GM12801 (cell line): ENCODE data around the gene PEPD.

Experiments used
- CTCF ChIP-seq: IDR thresholded peaks from one replicate; pipeline ENCODE4 v1.5.1; 2011; ENCODE audit warnings: control low read depth; ENCODE audit not compliant: insufficient read length; ENCODE audit errors: extremely low read depth

PEPD gene

GRCh38 chr19:33545217-33545981 is 23.8 kb upstream of the PEPD start:
- TF ChIP-seq CTCF: no peak

- no peak for TF ChIP-seq CTCF
Measured at GRCh38 chr19:33535226-33535625, 13.6 kb upstream of the PEPD start.

- no peak for TF ChIP-seq CTCF
Measured at GRCh38 chr19:33532859-33533460, 11.4 kb upstream of the PEPD start.

- TF ChIP-seq CTCF: no peak
Measured at GRCh38 chr19:33530842-33531241, 9.3 kb upstream of the PEPD start.

- no peak for TF ChIP-seq CTCF
Measured at GRCh38 chr19:33530296-33530695, 8.7 kb upstream of the PEPD start.

GRCh38 chr19:33529094-33529676 is 7.6 kb upstream of the PEPD start:
- no peak for TF ChIP-seq CTCF

GRCh38 chr19:33528404-33528803 is 6.8 kb upstream of the PEPD start:
- no peak for TF ChIP-seq CTCF
